Central memory CD8-positive, alpha-beta T cell (primary cell): ENCODE data around the gene AP3B1.

Experiments used
- ATAC-seq: fragments of 150-1000 bp; cut with Tn5 transposase; replicated peaks from 2 replicates; pipeline ENCODE4 v1.10.0; 2022; ENCODE audit warnings: mild to moderate bottlenecking, moderate FRiP score, moderate number of reproducible peaks; ENCODE audit not compliant: poor library complexity, severe bottlenecking; ENCODE audit errors: extremely low read depth
- DNase-seq, 2 donors: peaks; one replicate each; pipeline ENCODE4 v3.0.0; 2021; ENCODE audit warnings: low spot score in 2 of 2
- H3K27ac Mint-ChIP-seq: one replicate; pipeline ENCODE4 v1.8.0; 2022; ENCODE audit warnings: low read depth, mild to moderate bottlenecking, moderate library complexity, mixed read lengths
- H3K27me3 Mint-ChIP-seq: one replicate; pipeline ENCODE4 v1.8.0; 2022; ENCODE audit warnings: mixed read lengths
- H3K36me3 Mint-ChIP-seq: one replicate; pipeline ENCODE4 v1.8.0; 2022; ENCODE audit warnings: mild to moderate bottlenecking, moderate library complexity, mixed read lengths; ENCODE audit not compliant: insufficient read depth
- H3K4me1 Mint-ChIP-seq: one replicate; pipeline ENCODE4 v1.8.0; 2022; ENCODE audit warnings: mixed read lengths
- H3K4me3 Mint-ChIP-seq: one replicate; pipeline ENCODE4 v1.8.0; 2022; ENCODE audit warnings: mild to moderate bottlenecking, moderate library complexity, mixed read lengths
- H3K9me3 Mint-ChIP-seq: one replicate; pipeline ENCODE4 v1.8.0; 2022; ENCODE audit warnings: mixed read lengths

AP3B1 gene

GRCh38 chr5:78264600-78264999 is 29.9 kb downstream of the AP3B1 start:
- no peaks in the 10 kb centered on the region for H3K27me3 Mint-ChIP-seq
- no peaks in the 10 kb centered on the region for H3K9me3 Mint-ChIP-seq
- H3K4me3 Mint-ChIP-seq: no peak overlapping the region
- no peak overlapping the region for H3K27ac Mint-ChIP-seq
- H3K36me3 Mint-ChIP-seq: peaks cover 21% of the 10 kb centered on the region
- ATAC-seq: no peak
- no peak for DNase-seq
- peaks cover 6% of the 10 kb centered on the region for H3K4me1 Mint-ChIP-seq

GRCh38 chr5:78260771-78261170 is 33.7 kb downstream of the AP3B1 start:
- Mint-ChIP-seq H3K4me1 (peaks cover 36% of the 10 kb centered on the region), H3K4me3 (no peak overlapping the region), H3K27ac (no peak overlapping the region), H3K27me3 (no peaks in the 10 kb centered on the region), H3K9me3 (no peaks in the 10 kb centered on the region), H3K36me3 (peaks cover 22% of the 10 kb centered on the region)
- ATAC-seq: no peak
- DNase-seq: no peak

GRCh38 chr5:78253201-78253600 is 41.3 kb downstream of the AP3B1 start:
- DNase-seq: no peak
- no peaks in the 10 kb centered on the region for H3K27me3 Mint-ChIP-seq
- H3K4me1 Mint-ChIP-seq: peaks cover 68% of the 10 kb centered on the region
- no peak overlapping the region for H3K4me3 Mint-ChIP-seq
- H3K9me3 Mint-ChIP-seq: peaks cover 7% of the 10 kb centered on the region
- peaks cover 2% of the 10 kb centered on the region for H3K36me3 Mint-ChIP-seq
- ATAC-seq: no peak
- no peak overlapping the region for H3K27ac Mint-ChIP-seq

GRCh38 chr5:78252715-78253114 is 41.8 kb downstream of the AP3B1 start:
- Mint-ChIP-seq H3K4me1 (peaks cover 64% of the 10 kb centered on the region), H3K36me3 (peaks cover 2% of the 10 kb centered on the region)

GRCh38 chr5:78251663-78252284 is 42.7 kb downstream of the AP3B1 start:
- no peaks in the 10 kb centered on the region for H3K27me3 Mint-ChIP-seq

More at GRCh38 chr5:78252715-78253114, 41.8 kb downstream of the AP3B1 start:
- ATAC-seq (no peak), DNase-seq (no peak)
- no peak overlapping the region for H3K27ac Mint-ChIP-seq
- H3K4me3 Mint-ChIP-seq: no peak overlapping the region
- peaks cover 7% of the 10 kb centered on the region for H3K9me3 Mint-ChIP-seq
- H3K27me3 Mint-ChIP-seq: no peaks in the 10 kb centered on the region

GRCh38 chr5:78245136-78245535 is 49.4 kb downstream of the AP3B1 start:
- Mint-ChIP-seq H3K9me3 (no peaks in the 10 kb centered on the region), H3K36me3 (peaks cover 5% of the 10 kb centered on the region), H3K27ac (no peak overlapping the region), H3K4me3 (no peak overlapping the region), H3K27me3 (no peaks in the 10 kb centered on the region), H3K4me1 (peaks cover 26% of the 10 kb centered on the region)
- no peak for ATAC-seq
- no peak for DNase-seq

More at GRCh38 chr5:78251663-78252284, 42.7 kb downstream of the AP3B1 start:
- Mint-ChIP-seq H3K36me3 (peaks cover 2% of the 10 kb centered on the region), H3K4me3 (no peak overlapping the region), H3K9me3 (peaks cover 7% of the 10 kb centered on the region), H3K4me1 (peaks cover 54% of the 10 kb centered on the region), H3K27ac (peak overlapping the region; percentile 29)
- ATAC-seq (no peak), DNase-seq (no peak)

- ATAC-seq (no peak), DNase-seq (no peak)
- no peaks in the 10 kb centered on the region for H3K27me3 Mint-ChIP-seq
- no peak overlapping the region for H3K4me3 Mint-ChIP-seq
- H3K9me3 Mint-ChIP-seq: no peaks in the 10 kb centered on the region
- peaks cover 10% of the 10 kb centered on the region for H3K36me3 Mint-ChIP-seq
- H3K27ac Mint-ChIP-seq: peak overlapping the region; percentile 26
- peaks cover 29% of the 10 kb centered on the region for H3K4me1 Mint-ChIP-seq
Observed at GRCh38 chr5:78243639-78244038, 50.9 kb downstream of the AP3B1 start.

- no peaks in the 10 kb centered on the region for H3K27me3 Mint-ChIP-seq
- peaks cover 33% of the 10 kb centered on the region for H3K4me1 Mint-ChIP-seq
- H3K9me3 Mint-ChIP-seq: no peaks in the 10 kb centered on the region
- no peak for ATAC-seq
- DNase-seq: no peak
- no peak overlapping the region for H3K27ac Mint-ChIP-seq
- no peak overlapping the region for H3K4me3 Mint-ChIP-seq
- H3K36me3 Mint-ChIP-seq: peaks cover 10% of the 10 kb centered on the region
Observed at GRCh38 chr5:78243091-78243490, 51.4 kb downstream of the AP3B1 start.

- H3K27ac Mint-ChIP-seq: no peak overlapping the region
- H3K4me3 Mint-ChIP-seq: no peak overlapping the region
- no peaks in the 10 kb centered on the region for H3K9me3 Mint-ChIP-seq
- ATAC-seq (no peak), DNase-seq (no peak)
- no peaks in the 10 kb centered on the region for H3K27me3 Mint-ChIP-seq
- peaks cover 33% of the 10 kb centered on the region for H3K4me1 Mint-ChIP-seq
- peaks cover 10% of the 10 kb centered on the region for H3K36me3 Mint-ChIP-seq
Observed at GRCh38 chr5:78242001-78242400, 52.5 kb downstream of the AP3B1 start.

GRCh38 chr5:78237911-78238310 is 56.6 kb downstream of the AP3B1 start:
- ATAC-seq (no peak), DNase-seq (no peak)
- Mint-ChIP-seq H3K27ac (no peak overlapping the region), H3K4me1 (peaks cover 12% of the 10 kb centered on the region), H3K36me3 (peaks cover 8% of the 10 kb centered on the region), H3K9me3 (no peaks in the 10 kb centered on the region), H3K4me3 (no peak overlapping the region), H3K27me3 (no peaks in the 10 kb centered on the region)

- Mint-ChIP-seq H3K27me3 (no peaks in the 10 kb centered on the region), H3K36me3 (peaks cover 8% of the 10 kb centered on the region), H3K9me3 (no peaks in the 10 kb centered on the region), H3K4me3 (no peak overlapping the region), H3K4me1 (peaks cover 21% of the 10 kb centered on the region), H3K27ac (no peak overlapping the region)
- ATAC-seq (no peak), DNase-seq (no peak)
Observed at GRCh38 chr5:78236046-78236445, 58.5 kb downstream of the AP3B1 start.

GRCh38 chr5:78235289-78235688 is 59.2 kb downstream of the AP3B1 start:
- DNase-seq: no peak
- peaks cover 5% of the 10 kb centered on the region for H3K36me3 Mint-ChIP-seq
- H3K9me3 Mint-ChIP-seq: no peaks in the 10 kb centered on the region
- H3K27ac Mint-ChIP-seq: no peak overlapping the region
- peaks cover 26% of the 10 kb centered on the region for H3K4me1 Mint-ChIP-seq
- H3K27me3 Mint-ChIP-seq: no peaks in the 10 kb centered on the region
- ATAC-seq: no peak
- H3K4me3 Mint-ChIP-seq: no peak overlapping the region

GRCh38 chr5:78234804-78235203 is 59.7 kb downstream of the AP3B1 start:
- H3K4me3 Mint-ChIP-seq: no peak overlapping the region
- H3K27me3 Mint-ChIP-seq: no peaks in the 10 kb centered on the region
- H3K9me3 Mint-ChIP-seq: no peaks in the 10 kb centered on the region
- no peak overlapping the region for H3K27ac Mint-ChIP-seq
- DNase-seq: no peak
- peaks cover 23% of the 10 kb centered on the region for H3K4me1 Mint-ChIP-seq
- peaks cover 5% of the 10 kb centered on the region for H3K36me3 Mint-ChIP-seq
- no peak for ATAC-seq
